ENCODE results near the gene MUTYH. TPM values are rescaled to one million over a fixed set of nuclear protein-coding genes. Genes with fewer than 3 reads are reported as not detected.

MUTYH gene
- total RNA-seq, 8 experiments from 2014 or later = 16.5 to 35.8 (median 25.9) TPM

GRCh38 chr1:45346473-45346872, 6.2 kb upstream of the MUTYH start:
- Histone ChIP-seq H3K4me1 (replicated peaks in 1 of 2) (peaks cover under 1 to 1% of the 10 kb centered on the region in 2 donors), H3K4me3 (no peak overlapping the region), H3K27ac (no peak overlapping the region)
- 44 to 100% (median 86%) methylated on average over 1 to 2 of the region's 2 CpGs; no CpG with 5 or more reads in 5 of the 10 experiments for WGBS, 10 experiments
- no peak for ATAC-seq (replicated peaks in 6 of 8)
- in situ Hi-C loops (cut with MboI; ENCODE audit: low pct_unique_long_range_greater_than_20kb in 2 of 9, low sequenced_read_pairs in 9 of 9, unreplicated experiment in 9 of 9) = loop anchor here in 1 of 9 experiments (5.0 kb wide), 1 partner anchor 146 kb away; the partner anchor contains the start of gene TESK2

GRCh38 chr1:45345014-45345413, 4.8 kb upstream of the MUTYH start:
- in situ Hi-C loops (cut with MboI; ENCODE audit: low pct_unique_long_range_greater_than_20kb in 2 of 9, low sequenced_read_pairs in 9 of 9, unreplicated experiment in 9 of 9) = loop anchor here in 1 of 9 experiments (5.0 kb wide), 1 partner anchor 147 kb away; the partner anchor contains the start of gene TESK2
- WGBS, 10 experiments = 72 to 100% (median 92%) methylated on average over 2 to 13 of the region's 13 CpGs; no CpG with 5 or more reads in 4 of the 10 experiments
- Histone ChIP-seq H3K4me1 (replicated peaks in 1 of 2) (peaks cover 8 to 9% of the 10 kb centered on the region in 2 donors), H3K4me3 (no peak overlapping the region), H3K27ac (no peak overlapping the region)
- ATAC-seq (replicated peaks in 6 of 8) = no peak

GRCh38 chr1:45344499-45344898, 4.3 kb upstream of the MUTYH start:
- Histone ChIP-seq H3K4me1 (replicated peaks in 1 of 2) (peaks cover 8 to 9% of the 10 kb centered on the region in 2 donors), H3K4me3 (no peak overlapping the region), H3K27ac (no peak overlapping the region)
- no peak for ATAC-seq (replicated peaks in 6 of 8)
- in situ Hi-C loops (cut with MboI; ENCODE audit: low pct_unique_long_range_greater_than_20kb in 2 of 9, low sequenced_read_pairs in 9 of 9, unreplicated experiment in 9 of 9) = no loop called here
- 80 to 100% (median 100%) methylated on average over 1 to 2 of the region's 2 CpGs; no CpG with 5 or more reads in 5 of the 10 experiments for WGBS, 10 experiments

- in situ Hi-C loops (cut with MboI; ENCODE audit: low pct_unique_long_range_greater_than_20kb in 2 of 9, low sequenced_read_pairs in 9 of 9, unreplicated experiment in 9 of 9) = no loop called here
- peak in 3 of 8 experiments; percentile 3 to 8 (median 4) for ATAC-seq (replicated peaks in 6 of 8)
- H3K4me1 ChIP-seq (replicated peaks in 1 of 2) = peaks cover 12 to 14% of the 10 kb centered on the region in 2 donors
- H3K4me3 ChIP-seq = peak overlapping the region; percentile 48 to 81 (median 65)
- WGBS, 10 experiments = 0 to 22% (median 15%) methylated on average over 1 to 5 of the region's 6 CpGs; no CpG with 5 or more reads in 6 of the 10 experiments
- peak overlapping the region; percentile 93 for H3K27ac ChIP-seq
These were observed 701 bp upstream of the MUTYH start for GRCh38 chr1:45340816-45341466.

- Histone ChIP-seq H3K4me1 (replicated peaks in 1 of 2) (peaks cover 12 to 14% of the 10 kb centered on the region in 2 donors), H3K4me3 (no peak overlapping the region), H3K27ac (no peak overlapping the region)
- in situ Hi-C loops (cut with MboI; ENCODE audit: low pct_unique_long_range_greater_than_20kb in 2 of 9, low sequenced_read_pairs in 9 of 9, unreplicated experiment in 9 of 9) = no loop called here
- WGBS, 10 experiments = 67 to 100% (median 92%) methylated on average over 1 to 3 of the region's 3 CpGs
- ATAC-seq (replicated peaks in 6 of 8) = no peak
These were observed 2.5 kb downstream of the MUTYH start for GRCh38 chr1:45337630-45338325.

GRCh38 chr1:45335855-45336324, 4.3 kb downstream of the MUTYH start:
- ATAC-seq (replicated peaks in 6 of 8) = no peak
- H3K4me3 ChIP-seq = no peak overlapping the region
- H3K4me1 ChIP-seq (replicated peaks in 1 of 2) = peaks cover 5 to 7% of the 10 kb centered on the region in 2 donors
- in situ Hi-C loops (cut with MboI; ENCODE audit: low pct_unique_long_range_greater_than_20kb in 2 of 9, low sequenced_read_pairs in 9 of 9, unreplicated experiment in 9 of 9) = no loop called here
- no peak overlapping the region for H3K27ac ChIP-seq
- WGBS, 10 experiments = 86 to 100% (median 93%) methylated on average over 2 to 4 of the region's 4 CpGs

GRCh38 chr1:45334308-45335245, 5.7 kb downstream of the MUTYH start:
- 63 to 100% (median 87%) methylated on average over 1 to 9 of the region's 9 CpGs; no CpG with 5 or more reads in 2 of the 10 experiments for WGBS, 10 experiments
- Histone ChIP-seq H3K4me3 (no peak overlapping the region), H3K27ac (no peak overlapping the region), H3K4me1 (replicated peaks in 1 of 2) (peaks cover 5 to 6% of the 10 kb centered on the region in 2 donors)
- in situ Hi-C loops (cut with MboI; ENCODE audit: low pct_unique_long_range_greater_than_20kb in 2 of 9, low sequenced_read_pairs in 9 of 9, unreplicated experiment in 9 of 9) = no loop called here
- no peak for ATAC-seq (replicated peaks in 6 of 8)

GRCh38 chr1:45332346-45332720, 7.9 kb downstream of the MUTYH start:
- peaks cover 23 to 24% of the 10 kb centered on the region in 2 donors for H3K4me1 ChIP-seq (replicated peaks in 1 of 2)
- H3K27ac ChIP-seq = no peak overlapping the region
- no peak for ATAC-seq (replicated peaks in 6 of 8)
- WGBS, 10 experiments = 100% methylated on average over 1 to 4 of the region's 10 CpGs; no CpG with 5 or more reads in 7 of the 10 experiments
- in situ Hi-C loops (cut with MboI; ENCODE audit: low pct_unique_long_range_greater_than_20kb in 2 of 9, low sequenced_read_pairs in 9 of 9, unreplicated experiment in 9 of 9) = no loop called here
- H3K4me3 ChIP-seq = no peak overlapping the region

- Histone ChIP-seq H3K4me3 (no peak overlapping the region), H3K4me1 (replicated peaks in 1 of 2) (peaks cover 23 to 27% of the 10 kb centered on the region in 2 donors), H3K27ac (no peak overlapping the region)
- WGBS, 10 experiments = 93 to 100% (median 96%) methylated on average over 1 to 8 of the region's 18 CpGs; no CpG with 5 or more reads in 4 of the 10 experiments
- in situ Hi-C loops (cut with MboI; ENCODE audit: low pct_unique_long_range_greater_than_20kb in 2 of 9, low sequenced_read_pairs in 9 of 9, unreplicated experiment in 9 of 9) = no loop called here
- no peak for ATAC-seq (replicated peaks in 6 of 8)
These were observed 8.5 kb downstream of the MUTYH start for GRCh38 chr1:45331436-45332345.

- H3K27ac ChIP-seq = no peak overlapping the region
- peaks cover 25 to 37% of the 10 kb centered on the region in 2 donors for H3K4me1 ChIP-seq (replicated peaks in 1 of 2)
- peak in 3 of 8 experiments; percentile 65 to 84 (median 78) for ATAC-seq (replicated peaks in 6 of 8)
- H3K4me3 ChIP-seq = no peak overlapping the region
- WGBS, 10 experiments = 0 to 53% (median 10%) methylated on average over 1 to 3 of the region's 4 CpGs; no CpG with 5 or more reads in 3 of the 10 experiments
- in situ Hi-C loops (cut with MboI; ENCODE audit: low pct_unique_long_range_greater_than_20kb in 2 of 9, low sequenced_read_pairs in 9 of 9, unreplicated experiment in 9 of 9) = no loop called here
These were observed 10.8 kb downstream of the MUTYH start for GRCh38 chr1:45329445-45329844.

- in situ Hi-C loops (cut with MboI; ENCODE audit: low pct_unique_long_range_greater_than_20kb in 2 of 9, low sequenced_read_pairs in 9 of 9, unreplicated experiment in 9 of 9) = no loop called here
These were observed 11.6 kb downstream of the MUTYH start for GRCh38 chr1:45328680-45329079.

More at GRCh38 chr1:45328680-45329079, 11.6 kb downstream of the MUTYH start:
- H3K4me1 ChIP-seq (replicated peaks in 1 of 2) = peaks cover 25 to 37% of the 10 kb centered on the region in 2 donors
- 0 to 66% (median 29%) methylated on average over 1 to 5 of the region's 5 CpGs; no CpG with 5 or more reads in 3 of the 10 experiments for WGBS, 10 experiments
- no peak overlapping the region for H3K4me3 ChIP-seq
- no peak overlapping the region for H3K27ac ChIP-seq
- peak in 1 of 8 experiments; percentile 1 for ATAC-seq (replicated peaks in 6 of 8)
